Calu3 (cell line): ENCODE measurements around the gene LIN7A. TPM values are rescaled to one million over a fixed set of nuclear protein-coding genes. Genes with fewer than 3 reads are reported as not detected.

Experiments
- BruUV-seq: library from RNA; stranded (reverse); fragments of 400-500 nt; replicated peaks from 2 replicates; lab custom pipeline; 2021; lab: Mats Ljungman, UMichigan
- CTCF ChIA-PET: fragments of 300-600 bp; sonication (Branson Sonifier 250); formaldehyde crosslinking; loops from one replicate; lab custom pipeline; 2022; ENCODE audit warnings: antibody characterized with exemption; lab: Charles Lee
- DNase-seq: peaks from one replicate; pipeline ENCODE4 v3.0.0; 2022
- H3K27ac Mint-ChIP-seq: one replicate; pipeline ENCODE4 v1.8.0; 2022; ENCODE audit warnings: mixed read lengths; ENCODE audit not compliant: unreplicated experiment
- H3K27me3 Mint-ChIP-seq: one replicate; pipeline ENCODE4 v1.8.0; 2022; ENCODE audit warnings: mixed read lengths; ENCODE audit not compliant: unreplicated experiment
- H3K36me3 Mint-ChIP-seq: one replicate; pipeline ENCODE4 v1.8.0; 2022; ENCODE audit warnings: mild to moderate bottlenecking, moderate library complexity, mixed read lengths; ENCODE audit not compliant: insufficient read depth, unreplicated experiment
- H3K4me1 Mint-ChIP-seq: one replicate; pipeline ENCODE4 v1.8.0; 2022; ENCODE audit warnings: mild to moderate bottlenecking, low read depth, mixed read lengths; ENCODE audit not compliant: unreplicated experiment
- H3K4me3 Mint-ChIP-seq: one replicate; pipeline ENCODE4 v1.8.0; 2022; ENCODE audit warnings: mild to moderate bottlenecking, low read depth, moderate library complexity, mixed read lengths; ENCODE audit not compliant: unreplicated experiment
- H3K9me3 Mint-ChIP-seq: one replicate; pipeline ENCODE4 v1.8.0; 2022; ENCODE audit warnings: low read depth, mixed read lengths; ENCODE audit not compliant: unreplicated experiment
- intact Hi-C: fragments of 100-400 bp; cut with micrococcal nuclease; formaldehyde crosslinking; loops from one replicate; pipeline ENCODE4 v1.10.0; 2022; ENCODE audit not compliant: unreplicated experiment
- total RNA-seq: library from RNA; stranded (reverse); gene quantifications from 2 replicates; pipeline ENCODE4 v1.2.3, GENCODE V29; 2022
- TF ChIP-seq, protein P1 (sequence below): fragments of 200-600 bp; IDR thresholded peaks from one replicate; pipeline ENCODE4 v1.8.0; 2022; ENCODE audit warnings: antibody characterized with exemption; ENCODE audit not compliant: unreplicated experiment

Gene LIN7A
- total RNA-seq, 1 experiment from 2014 or later = 0.73 TPM

DNA sequence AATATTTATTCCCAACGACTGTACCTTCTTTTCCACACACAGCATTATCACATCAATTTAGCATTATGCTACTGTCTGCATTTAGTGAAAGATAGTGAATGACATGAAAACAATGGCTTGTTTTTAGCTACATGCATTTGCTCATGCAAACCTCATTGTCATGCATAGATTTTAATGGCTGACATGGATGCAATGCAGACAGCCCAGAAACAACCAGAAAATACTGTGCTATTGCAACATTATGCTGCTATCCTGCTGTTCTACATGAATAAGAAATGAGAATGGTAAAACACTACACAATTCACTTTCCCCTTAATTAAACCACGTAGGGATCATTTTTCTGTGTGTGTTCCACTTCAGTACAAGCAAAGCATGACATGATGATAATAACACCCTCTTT is 90.8 kb downstream of the LIN7A start:
- CTCF ChIA-PET = no interaction called here
- TF ChIP-seq, protein P1, sequence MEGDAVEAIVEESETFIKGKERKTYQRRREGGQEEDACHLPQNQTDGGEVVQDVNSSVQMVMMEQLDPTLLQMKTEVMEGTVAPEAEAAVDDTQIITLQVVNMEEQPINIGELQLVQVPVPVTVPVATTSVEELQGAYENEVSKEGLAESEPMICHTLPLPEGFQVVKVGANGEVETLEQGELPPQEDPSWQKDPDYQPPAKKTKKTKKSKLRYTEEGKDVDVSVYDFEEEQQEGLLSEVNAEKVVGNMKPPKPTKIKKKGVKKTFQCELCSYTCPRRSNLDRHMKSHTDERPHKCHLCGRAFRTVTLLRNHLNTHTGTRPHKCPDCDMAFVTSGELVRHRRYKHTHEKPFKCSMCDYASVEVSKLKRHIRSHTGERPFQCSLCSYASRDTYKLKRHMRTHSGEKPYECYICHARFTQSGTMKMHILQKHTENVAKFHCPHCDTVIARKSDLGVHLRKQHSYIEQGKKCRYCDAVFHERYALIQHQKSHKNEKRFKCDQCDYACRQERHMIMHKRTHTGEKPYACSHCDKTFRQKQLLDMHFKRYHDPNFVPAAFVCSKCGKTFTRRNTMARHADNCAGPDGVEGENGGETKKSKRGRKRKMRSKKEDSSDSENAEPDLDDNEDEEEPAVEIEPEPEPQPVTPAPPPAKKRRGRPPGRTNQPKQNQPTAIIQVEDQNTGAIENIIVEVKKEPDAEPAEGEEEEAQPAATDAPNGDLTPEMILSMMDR = no peak
- intact Hi-C loops = no loop called here
- BruUV-seq = no TSS peak
- H3K4me1 Mint-ChIP-seq = no peaks in the 10 kb centered on the region
- DNase-seq = no peak
- H3K4me3 Mint-ChIP-seq = no peak overlapping the region
- no peaks in the 10 kb centered on the region for H3K27me3 Mint-ChIP-seq
- H3K36me3 Mint-ChIP-seq = no peaks in the 10 kb centered on the region
- no peak overlapping the region for H3K27ac Mint-ChIP-seq
- no peaks in the 10 kb centered on the region for H3K9me3 Mint-ChIP-seq

- CTCF ChIA-PET = no interaction called here
- Mint-ChIP-seq H3K27ac (no peak overlapping the region), H3K9me3 (no peaks in the 10 kb centered on the region), H3K27me3 (no peaks in the 10 kb centered on the region), H3K4me1 (no peaks in the 10 kb centered on the region), H3K36me3 (no peaks in the 10 kb centered on the region), H3K4me3 (no peak overlapping the region)
- DNase-seq = no peak
- TF ChIP-seq, protein P1 = no peak
- BruUV-seq = no TSS peak
- intact Hi-C loops = no loop called here
These were observed 92.1 kb downstream of the LIN7A start for GRCh38 chr12:80845639-80846038.

GRCh38 chr12:80843969-80844368 is 93.8 kb downstream of the LIN7A start:
- TF ChIP-seq, protein P1 = no peak
- no peaks in the 10 kb centered on the region for H3K9me3 Mint-ChIP-seq
- no peak overlapping the region for H3K27ac Mint-ChIP-seq
- CTCF ChIA-PET = no interaction called here
- no peak for DNase-seq
- H3K4me3 Mint-ChIP-seq = no peak overlapping the region
- BruUV-seq = no TSS peak
- no peaks in the 10 kb centered on the region for H3K36me3 Mint-ChIP-seq
- no peaks in the 10 kb centered on the region for H3K27me3 Mint-ChIP-seq
- H3K4me1 Mint-ChIP-seq = no peaks in the 10 kb centered on the region
- intact Hi-C loops = no loop called here

GRCh38 chr12:80838708-80839107 is 99.0 kb downstream of the LIN7A start:
- H3K4me3 Mint-ChIP-seq = no peak overlapping the region
- no peak for DNase-seq
- intact Hi-C loops = loop anchor here (5.0 kb wide), 1 partner anchor 289 kb away; no protein-coding TSS in a partner anchor
- no peaks in the 10 kb centered on the region for H3K4me1 Mint-ChIP-seq
- no peak overlapping the region for H3K27ac Mint-ChIP-seq
- TF ChIP-seq, protein P1 = no peak
- H3K9me3 Mint-ChIP-seq = no peaks in the 10 kb centered on the region
- CTCF ChIA-PET = no interaction called here
- H3K27me3 Mint-ChIP-seq = no peaks in the 10 kb centered on the region
- H3K36me3 Mint-ChIP-seq = no peaks in the 10 kb centered on the region
- no TSS peak for BruUV-seq
